ENCODE results near the gene BDKRB2.

The BDKRB2 gene

DNA sequence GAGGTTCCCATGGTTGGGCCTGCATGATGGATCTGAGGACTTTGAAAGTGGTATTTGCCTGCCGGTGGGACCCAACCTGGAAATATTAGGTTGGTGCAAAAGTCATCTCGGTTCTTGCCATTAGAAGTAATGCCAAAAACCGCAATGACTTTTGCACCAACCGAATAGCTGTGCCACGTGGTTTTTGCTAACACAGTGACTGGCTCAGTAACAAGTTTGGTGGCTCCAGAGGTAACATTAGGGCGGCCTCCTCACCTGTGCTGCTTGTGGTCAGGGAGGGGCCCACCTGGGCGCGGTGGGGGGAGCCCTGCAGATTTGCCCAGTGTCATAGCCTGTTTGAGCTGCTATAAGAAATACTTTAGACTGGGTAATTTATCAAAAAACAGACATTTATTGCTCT lies 1.8 kb downstream of the BDKRB2 start:
- no peaks in the 10 kb centered on the region for H3K36me3 ChIP-seq (replicated peaks; ENCODE audit: insufficient read depth, low read length)
- no peak overlapping the region for H3K9ac ChIP-seq (ENCODE audit: low read length)
- no peaks in the 10 kb centered on the region for H3K79me2 ChIP-seq (ENCODE audit: low read length)
- H3K4me2 ChIP-seq (ENCODE audit: low read depth, low read length) = no peak overlapping the region
- H3K9me2 ChIP-seq (replicated peaks; ENCODE audit: insufficient read depth, low read length) = no peaks in the 10 kb centered on the region
- no peak for DNase-seq
- no peak overlapping the region for H3K27ac ChIP-seq (ENCODE audit: low read length)
- no peak overlapping the region for H2AFZ ChIP-seq (ENCODE audit: low read length)
- no peaks in the 10 kb centered on the region for H3K9me3 ChIP-seq (replicated peaks; ENCODE audit: insufficient read depth, low read length)
- no peaks in the 10 kb centered on the region for H3K4me1 ChIP-seq (ENCODE audit: low read length)
- no peak overlapping the region for H3K4me3 ChIP-seq (ENCODE audit: low read length)
- TF ChIP-seq EZH2 (optimal IDR thresholded peaks at IDR 0.05; ENCODE audit: low read depth, low read length) = no peak
- TF ChIP-seq, protein P1, sequence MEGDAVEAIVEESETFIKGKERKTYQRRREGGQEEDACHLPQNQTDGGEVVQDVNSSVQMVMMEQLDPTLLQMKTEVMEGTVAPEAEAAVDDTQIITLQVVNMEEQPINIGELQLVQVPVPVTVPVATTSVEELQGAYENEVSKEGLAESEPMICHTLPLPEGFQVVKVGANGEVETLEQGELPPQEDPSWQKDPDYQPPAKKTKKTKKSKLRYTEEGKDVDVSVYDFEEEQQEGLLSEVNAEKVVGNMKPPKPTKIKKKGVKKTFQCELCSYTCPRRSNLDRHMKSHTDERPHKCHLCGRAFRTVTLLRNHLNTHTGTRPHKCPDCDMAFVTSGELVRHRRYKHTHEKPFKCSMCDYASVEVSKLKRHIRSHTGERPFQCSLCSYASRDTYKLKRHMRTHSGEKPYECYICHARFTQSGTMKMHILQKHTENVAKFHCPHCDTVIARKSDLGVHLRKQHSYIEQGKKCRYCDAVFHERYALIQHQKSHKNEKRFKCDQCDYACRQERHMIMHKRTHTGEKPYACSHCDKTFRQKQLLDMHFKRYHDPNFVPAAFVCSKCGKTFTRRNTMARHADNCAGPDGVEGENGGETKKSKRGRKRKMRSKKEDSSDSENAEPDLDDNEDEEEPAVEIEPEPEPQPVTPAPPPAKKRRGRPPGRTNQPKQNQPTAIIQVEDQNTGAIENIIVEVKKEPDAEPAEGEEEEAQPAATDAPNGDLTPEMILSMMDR (IDR thresholded peaks at IDR 0.05; ENCODE audit: low read length) = no peak
- no peak for TF ChIP-seq EZH2phosphoT487 (IDR thresholded peaks at IDR 0.05; ENCODE audit: low read length)
- no peaks in the 10 kb centered on the region for H3F3A ChIP-seq (ENCODE audit: insufficient read depth, low read length)
- no peaks in the 10 kb centered on the region for H3K27me3 ChIP-seq (replicated peaks; ENCODE audit: insufficient read depth, low read length)
- no peaks in the 10 kb centered on the region for H4K20me1 ChIP-seq (ENCODE audit: insufficient read depth, low read length)

DNA sequence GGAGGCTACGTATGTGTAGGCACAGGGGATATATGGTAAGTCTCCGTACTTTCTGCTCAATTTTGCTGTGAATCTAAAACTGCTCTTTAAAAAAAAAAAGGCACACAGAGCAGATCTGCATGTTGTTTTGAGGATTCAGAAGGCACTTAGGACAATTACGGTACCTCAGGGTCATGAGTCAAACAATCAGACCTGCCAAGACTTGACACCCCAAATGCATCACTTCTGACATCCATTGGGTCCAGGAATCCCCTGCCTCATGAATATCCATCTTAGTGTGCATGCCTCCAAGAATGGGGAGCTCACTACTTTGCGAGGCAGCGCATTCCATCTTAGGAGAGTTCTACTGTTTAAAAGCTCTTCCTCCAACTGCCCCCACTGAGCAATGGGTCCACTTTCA lies 3.0 kb downstream of the BDKRB2 start:
- Histone ChIP-seq H3K4me1 (ENCODE audit: low read length) (no peaks in the 10 kb centered on the region), H3K9ac (ENCODE audit: low read length) (no peak overlapping the region), H3K4me2 (ENCODE audit: low read depth, low read length) (no peak overlapping the region), H3K27me3 (replicated peaks; ENCODE audit: insufficient read depth, low read length) (no peaks in the 10 kb centered on the region), H3K36me3 (replicated peaks; ENCODE audit: insufficient read depth, low read length) (no peaks in the 10 kb centered on the region), H3K9me3 (replicated peaks; ENCODE audit: insufficient read depth, low read length) (no peaks in the 10 kb centered on the region), H4K20me1 (ENCODE audit: insufficient read depth, low read length) (no peaks in the 10 kb centered on the region), H3F3A (ENCODE audit: insufficient read depth, low read length) (no peaks in the 10 kb centered on the region), H3K4me3 (ENCODE audit: low read length) (no peak overlapping the region), H3K27ac (ENCODE audit: low read length) (no peak overlapping the region), H3K9me2 (replicated peaks; ENCODE audit: insufficient read depth, low read length) (no peaks in the 10 kb centered on the region), H3K79me2 (ENCODE audit: low read length) (no peaks in the 10 kb centered on the region), H2AFZ (ENCODE audit: low read length) (no peak overlapping the region)
- no peak for DNase-seq
- TF ChIP-seq EZH2phosphoT487 (IDR thresholded peaks at IDR 0.05; ENCODE audit: low read length) (no peak), EZH2 (optimal IDR thresholded peaks at IDR 0.05; ENCODE audit: low read depth, low read length) (no peak)
- TF ChIP-seq, protein P1 (IDR thresholded peaks at IDR 0.05; ENCODE audit: low read length) = no peak

DNA sequence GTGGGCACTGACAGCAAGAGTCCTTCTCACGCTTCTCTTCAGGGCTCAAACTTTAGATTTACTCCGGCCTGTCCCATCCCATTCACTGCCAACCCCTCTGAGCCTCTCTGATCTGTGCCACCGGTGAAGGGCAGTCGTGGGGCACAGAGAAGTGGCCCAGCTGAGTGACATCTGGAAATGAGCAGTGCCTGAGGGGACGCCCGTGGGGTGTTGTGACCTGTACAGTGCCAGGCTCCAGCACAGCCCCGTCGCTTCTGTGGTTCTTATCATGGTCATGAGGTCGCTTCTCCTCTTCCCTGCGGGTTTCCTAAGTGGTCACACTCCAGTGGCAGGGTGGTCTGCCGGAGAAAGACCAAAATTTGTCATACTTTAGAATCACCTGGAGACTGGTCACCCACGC lies 4.1 kb downstream of the BDKRB2 start:
- no peak for TF ChIP-seq EZH2phosphoT487 (IDR thresholded peaks at IDR 0.05; ENCODE audit: low read length)
- TF ChIP-seq, protein P1 (IDR thresholded peaks at IDR 0.05; ENCODE audit: low read length) = no peak
- no peak overlapping the region for H2AFZ ChIP-seq (ENCODE audit: low read length)
- H3K79me2 ChIP-seq (ENCODE audit: low read length) = no peaks in the 10 kb centered on the region
- no peak overlapping the region for H3K9ac ChIP-seq (ENCODE audit: low read length)
- H3K4me3 ChIP-seq (ENCODE audit: low read length) = no peak overlapping the region
- no peak overlapping the region for H3K27ac ChIP-seq (ENCODE audit: low read length)
- no peak for DNase-seq
- no peaks in the 10 kb centered on the region for H3K27me3 ChIP-seq (replicated peaks; ENCODE audit: insufficient read depth, low read length)
- H3K4me2 ChIP-seq (ENCODE audit: low read depth, low read length) = no peak overlapping the region
- no peaks in the 10 kb centered on the region for H3F3A ChIP-seq (ENCODE audit: insufficient read depth, low read length)
- no peaks in the 10 kb centered on the region for H4K20me1 ChIP-seq (ENCODE audit: insufficient read depth, low read length)
- H3K9me2 ChIP-seq (replicated peaks; ENCODE audit: insufficient read depth, low read length) = no peaks in the 10 kb centered on the region
- H3K4me1 ChIP-seq (ENCODE audit: low read length) = no peaks in the 10 kb centered on the region
- H3K36me3 ChIP-seq (replicated peaks; ENCODE audit: insufficient read depth, low read length) = no peaks in the 10 kb centered on the region
- H3K9me3 ChIP-seq (replicated peaks; ENCODE audit: insufficient read depth, low read length) = no peaks in the 10 kb centered on the region
